Measurements from ENCODE around the gene LIFR.

The LIFR gene

GRCh38 chr5:38494175-38494574 is 62.3 kb downstream of the LIFR start:
- TF ChIP-seq USF1 (IDR thresholded peaks at IDR 0.05) (no peak), YY1 (IDR thresholded peaks at IDR 0.05; ENCODE audit: low read depth) (no peak), RAD21 (IDR thresholded peaks at IDR 0.05; ENCODE audit: low read depth) (no peak), TEAD4 (IDR thresholded peaks at IDR 0.05) (no peak), FOXM1 (IDR thresholded peaks at IDR 0.05; ENCODE audit: borderline replicate concordance, low read depth) (no peak), NFIC (IDR thresholded peaks at IDR 0.05) (no peak), CREB1 (IDR thresholded peaks at IDR 0.05; ENCODE audit: low read depth) (no peak), TCF12 (IDR thresholded peaks at IDR 0.05; ENCODE audit: low read depth) (no peak), CEBPB (IDR thresholded peaks at IDR 0.05) (no peak), TAF1 (IDR thresholded peaks at IDR 0.05; ENCODE audit: low read depth) (no peak), EGR1 (IDR thresholded peaks at IDR 0.05) (no peak), REST (IDR thresholded peaks at IDR 0.05; ENCODE audit: low read depth) (no peak), ZBTB7A (IDR thresholded peaks at IDR 0.05; ENCODE audit: low read depth) (no peak), EP300 (IDR thresholded peaks at IDR 0.05; ENCODE audit: borderline replicate concordance) (no peak)
- TF ChIP-seq, protein P1, sequence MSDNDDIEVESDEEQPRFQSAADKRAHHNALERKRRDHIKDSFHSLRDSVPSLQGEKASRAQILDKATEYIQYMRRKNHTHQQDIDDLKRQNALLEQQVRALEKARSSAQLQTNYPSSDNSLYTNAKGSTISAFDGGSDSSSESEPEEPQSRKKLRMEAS (IDR thresholded peaks at IDR 0.05) = no peak

GRCh38 chr5:38483805-38484398 is 72.5 kb downstream of the LIFR start:
- no peak for TF ChIP-seq TAF1 (IDR thresholded peaks at IDR 0.05; ENCODE audit: low read depth)
- TF ChIP-seq YY1 (IDR thresholded peaks at IDR 0.05; ENCODE audit: low read depth) = no peak
- TF ChIP-seq, protein P1 (IDR thresholded peaks at IDR 0.05) = no peak
- no peak for TF ChIP-seq REST (IDR thresholded peaks at IDR 0.05; ENCODE audit: low read depth)
- no peak for TF ChIP-seq TEAD4 (IDR thresholded peaks at IDR 0.05)
- no peak for TF ChIP-seq NFIC (IDR thresholded peaks at IDR 0.05)
- TF ChIP-seq CEBPB (IDR thresholded peaks at IDR 0.05) = no peak
- no peak for TF ChIP-seq EGR1 (IDR thresholded peaks at IDR 0.05)
- no peak for TF ChIP-seq EP300 (IDR thresholded peaks at IDR 0.05; ENCODE audit: borderline replicate concordance)
- TF ChIP-seq FOXM1 (IDR thresholded peaks at IDR 0.05; ENCODE audit: borderline replicate concordance, low read depth) = no peak
- TF ChIP-seq RAD21 (IDR thresholded peaks at IDR 0.05; ENCODE audit: low read depth) = no peak
- TF ChIP-seq CREB1 (IDR thresholded peaks at IDR 0.05; ENCODE audit: low read depth) = no peak
- no peak for TF ChIP-seq USF1 (IDR thresholded peaks at IDR 0.05)
- no peak for TF ChIP-seq ZBTB7A (IDR thresholded peaks at IDR 0.05; ENCODE audit: low read depth)

GRCh38 chr5:38479315-38479904 is 77.0 kb downstream of the LIFR start:
- TF ChIP-seq CEBPB (IDR thresholded peaks at IDR 0.05) = no peak
- no peak for TF ChIP-seq TCF12 (IDR thresholded peaks at IDR 0.05; ENCODE audit: low read depth)
- no peak for TF ChIP-seq REST (IDR thresholded peaks at IDR 0.05; ENCODE audit: low read depth)
- TF ChIP-seq USF1 (IDR thresholded peaks at IDR 0.05) = no peak
- no peak for TF ChIP-seq CREB1 (IDR thresholded peaks at IDR 0.05; ENCODE audit: low read depth)
- no peak for TF ChIP-seq TEAD4 (IDR thresholded peaks at IDR 0.05)
- no peak for TF ChIP-seq ZBTB7A (IDR thresholded peaks at IDR 0.05; ENCODE audit: low read depth)
- TF ChIP-seq, protein P1 (IDR thresholded peaks at IDR 0.05) = no peak
- TF ChIP-seq YY1 (IDR thresholded peaks at IDR 0.05; ENCODE audit: low read depth) = no peak
- no peak for TF ChIP-seq EP300 (IDR thresholded peaks at IDR 0.05; ENCODE audit: borderline replicate concordance)
- TF ChIP-seq EGR1 (IDR thresholded peaks at IDR 0.05) = no peak
- TF ChIP-seq NFIC (IDR thresholded peaks at IDR 0.05) = no peak
